Keratinocyte (primary cell): ENCODE measurements around the gene ZMYND8. TPM values are rescaled to one million over a fixed set of nuclear protein-coding genes. Genes with fewer than 3 reads are reported as not detected.

ENCODE experiments used
- DNase-seq: peaks from one replicate; pipeline ENCODE4 v3.0.0-alpha.2; 2011; ENCODE audit warnings: low read depth, missing footprints, low spot score
- FAIRE-seq: peaks from 2 replicates; lab custom pipeline; 2011; peaks lifted over from hg19 to GRCh38; lab: Jason Lieb, UNC
- H2AFZ ChIP-seq: 2 replicates; pipeline ENCODE4 v1.6.0; 2012; ENCODE audit warnings: low read length, control low read depth, inconsistent platforms; ENCODE audit not compliant: control insufficient read depth
- H3K27ac ChIP-seq: 2 replicates; pipeline ENCODE4 v1.5.1; 2011; ENCODE audit warnings: low read length; ENCODE audit not compliant: control insufficient read depth, insufficient read depth
- H3K27me3 ChIP-seq: 3 replicates; pipeline ENCODE4 v1.6.0; 2011; ENCODE audit warnings: low read length; ENCODE audit not compliant: control insufficient read depth, insufficient read depth; ENCODE audit errors: extremely low read depth
- H3K36me3 ChIP-seq, 2 experiments: 2 replicates in 1 of 2; 3 replicates in 1 of 2; pipeline ENCODE4 v1.5.1; 2011; ENCODE audit warnings: low read length in 2 of 2, mild to moderate bottlenecking in 1 of 2; ENCODE audit not compliant: control insufficient read depth in 2 of 2, insufficient read depth in 2 of 2; ENCODE audit errors: extremely low read depth in 1 of 2
- H3K4me1 ChIP-seq: 3 replicates; pipeline ENCODE4 v1.5.1; 2011; ENCODE audit warnings: low read length; ENCODE audit not compliant: control insufficient read depth, insufficient read depth; ENCODE audit errors: extremely low read depth
- H3K4me2 ChIP-seq: 3 replicates; pipeline ENCODE4 v1.6.0; 2011; ENCODE audit warnings: low read depth, low read length; ENCODE audit not compliant: control insufficient read depth, insufficient read depth; ENCODE audit errors: extremely low read depth
- H3K4me3 ChIP-seq, 3 experiments: fragments of 200-600 bp in 1 of 3; sonication (generic) in 1 of 3; 2 replicates in 2 of 3; 3 replicates in 1 of 3; pipeline ENCODE4 v1.5.1; 2011 to 2016; ENCODE audit warnings: low read length in 3 of 3, mild to moderate bottlenecking in 3 of 3, control low read depth in 2 of 3, inconsistent platforms in 1 of 3, low read depth in 1 of 3, mixed read lengths in 1 of 3, mixed run types in 1 of 3, moderate library complexity in 1 of 3; ENCODE audit not compliant: control insufficient read depth in 2 of 3, insufficient read depth in 2 of 3; ENCODE audit errors: extremely low read depth in 1 of 3
- H3K79me2 ChIP-seq: 2 replicates; pipeline ENCODE4 v1.6.0; 2012; ENCODE audit warnings: low read length; ENCODE audit not compliant: control insufficient read depth, insufficient read depth
- H3K9ac ChIP-seq: 3 replicates; pipeline ENCODE4 v1.6.0; 2011; ENCODE audit warnings: low read length; ENCODE audit not compliant: control insufficient read depth, insufficient read depth; ENCODE audit errors: extremely low read depth
- H3K9me1 ChIP-seq: 3 replicates; pipeline ENCODE4 v1.6.0; 2011; ENCODE audit warnings: low read length; ENCODE audit not compliant: control insufficient read depth, insufficient read depth; ENCODE audit errors: extremely low read depth
- H3K9me3 ChIP-seq: 2 replicates; pipeline ENCODE4 v1.5.1; 2012; ENCODE audit warnings: low read depth, low read length; ENCODE audit not compliant: control insufficient read depth
- H4K20me1 ChIP-seq: 3 replicates; pipeline ENCODE4 v1.6.0; 2011; ENCODE audit warnings: low read length; ENCODE audit not compliant: control insufficient read depth, insufficient read depth; ENCODE audit errors: extremely low read depth
- EZH2 ChIP-seq: IDR thresholded peaks from one replicate; pipeline ENCODE4 v1.6.1; 2012; ENCODE audit warnings: inconsistent platforms, mild to moderate bottlenecking, low read length, moderate library complexity
- dilution Hi-C: fragments of 300-500 bp; cut with MboI; formaldehyde crosslinking; loops from one replicate; pipeline ENCODE4 v1.7.0; 2020; ENCODE audit warnings: low sequenced_read_pairs; ENCODE audit not compliant: extremely low pct_ligation_motif_present
- polyA plus RNA-seq, 5 experiments: library from polyadenylated mRNA; depleted of rRNA in 3 of 5; stranded (reverse) in 3 of 5; stranded (forward) in 1 of 5; unstranded in 1 of 5; fragments of >200 nt; gene quantifications; 1 replicate in 1 of 5; 2 replicates in 3 of 5; 3 replicates in 1 of 5; pipeline versions ENCODE4 v1.2.1 to v1.2.3, GENCODE V29; 2011 to 2012; ENCODE audit warnings: missing spikeins in 2 of 5, low read depth in 1 of 5, low replicate concordance in 1 of 5
- TF ChIP-seq, protein P1 (sequence below), 3 experiments: IDR thresholded peaks in 1 of 3; conservative IDR thresholded peaks in 1 of 3; optimal IDR thresholded peaks in 1 of 3; 2 replicates in 2 of 3; 3 replicates in 1 of 3; pipeline versions ENCODE3 to v1.5.1; 2011; ENCODE audit warnings: low read length in 3 of 3, mild to moderate bottlenecking in 3 of 3, moderate library complexity in 2 of 3, control low read depth in 1 of 3, inconsistent platforms in 1 of 3; ENCODE audit not compliant: insufficient read depth in 2 of 3; ENCODE audit errors: extremely low read depth in 1 of 3

The ZMYND8 gene
- polyA plus RNA-seq, 1 donor (not counting 4 experiments of a cell fraction or from before 2014, with no cell fraction given) = 39.8 TPM

DNA sequence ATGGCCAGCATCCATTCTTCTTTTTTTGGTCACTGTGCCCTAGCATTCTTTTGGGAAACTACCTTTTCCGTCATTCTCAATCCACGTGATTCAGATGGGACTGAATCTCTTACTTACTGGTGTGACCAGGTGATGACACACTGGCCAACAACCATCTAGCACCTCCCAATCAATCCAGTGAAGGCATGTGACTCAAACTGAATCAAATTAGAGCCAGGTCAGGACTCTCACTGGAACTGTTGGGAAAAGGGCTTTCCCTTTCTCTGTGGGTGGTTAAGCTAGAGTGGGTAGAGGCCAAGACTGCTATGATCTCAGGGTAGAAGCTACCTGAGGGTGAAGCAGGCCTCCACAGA, 36.2 kb upstream of the ZMYND8 start:
- DNase-seq (peak; percentile 89), FAIRE-seq (no peak)
- H3K36me3 ChIP-seq = no peaks in the 10 kb centered on the region
- H3K27ac ChIP-seq = peak overlapping the region; percentile 100
- H3K27me3 ChIP-seq = no peaks in the 10 kb centered on the region
- peak overlapping the region; percentile 95 for H3K9ac ChIP-seq
- TF ChIP-seq, protein P1, sequence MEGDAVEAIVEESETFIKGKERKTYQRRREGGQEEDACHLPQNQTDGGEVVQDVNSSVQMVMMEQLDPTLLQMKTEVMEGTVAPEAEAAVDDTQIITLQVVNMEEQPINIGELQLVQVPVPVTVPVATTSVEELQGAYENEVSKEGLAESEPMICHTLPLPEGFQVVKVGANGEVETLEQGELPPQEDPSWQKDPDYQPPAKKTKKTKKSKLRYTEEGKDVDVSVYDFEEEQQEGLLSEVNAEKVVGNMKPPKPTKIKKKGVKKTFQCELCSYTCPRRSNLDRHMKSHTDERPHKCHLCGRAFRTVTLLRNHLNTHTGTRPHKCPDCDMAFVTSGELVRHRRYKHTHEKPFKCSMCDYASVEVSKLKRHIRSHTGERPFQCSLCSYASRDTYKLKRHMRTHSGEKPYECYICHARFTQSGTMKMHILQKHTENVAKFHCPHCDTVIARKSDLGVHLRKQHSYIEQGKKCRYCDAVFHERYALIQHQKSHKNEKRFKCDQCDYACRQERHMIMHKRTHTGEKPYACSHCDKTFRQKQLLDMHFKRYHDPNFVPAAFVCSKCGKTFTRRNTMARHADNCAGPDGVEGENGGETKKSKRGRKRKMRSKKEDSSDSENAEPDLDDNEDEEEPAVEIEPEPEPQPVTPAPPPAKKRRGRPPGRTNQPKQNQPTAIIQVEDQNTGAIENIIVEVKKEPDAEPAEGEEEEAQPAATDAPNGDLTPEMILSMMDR (optimal IDR thresholded peaks at IDR 0.05 in 1 of 3, IDR thresholded peaks at IDR 0.05 in 1 of 3, conservative IDR thresholded peaks at IDR 0.05 in 1 of 3; ENCODE audit: extremely low read depth in 1 of 3, insufficient read depth in 2 of 3, low read length in 3 of 3) = no peak
- no peak for TF ChIP-seq EZH2
- no peaks in the 10 kb centered on the region for H3K9me3 ChIP-seq
- dilution Hi-C loops = no loop called here
- H2AFZ ChIP-seq = peak overlapping the region; percentile 88
- peak overlapping the region; percentile 96 for H3K4me2 ChIP-seq
- no peaks in the 10 kb centered on the region for H3K79me2 ChIP-seq
- H4K20me1 ChIP-seq = no peaks in the 10 kb centered on the region
- H3K9me1 ChIP-seq = no peaks in the 10 kb centered on the region
- peak overlapping the region; percentile 15 to 70 (median 59) for H3K4me3 ChIP-seq
- H3K4me1 ChIP-seq = peaks cover 23% of the 10 kb centered on the region

DNA sequence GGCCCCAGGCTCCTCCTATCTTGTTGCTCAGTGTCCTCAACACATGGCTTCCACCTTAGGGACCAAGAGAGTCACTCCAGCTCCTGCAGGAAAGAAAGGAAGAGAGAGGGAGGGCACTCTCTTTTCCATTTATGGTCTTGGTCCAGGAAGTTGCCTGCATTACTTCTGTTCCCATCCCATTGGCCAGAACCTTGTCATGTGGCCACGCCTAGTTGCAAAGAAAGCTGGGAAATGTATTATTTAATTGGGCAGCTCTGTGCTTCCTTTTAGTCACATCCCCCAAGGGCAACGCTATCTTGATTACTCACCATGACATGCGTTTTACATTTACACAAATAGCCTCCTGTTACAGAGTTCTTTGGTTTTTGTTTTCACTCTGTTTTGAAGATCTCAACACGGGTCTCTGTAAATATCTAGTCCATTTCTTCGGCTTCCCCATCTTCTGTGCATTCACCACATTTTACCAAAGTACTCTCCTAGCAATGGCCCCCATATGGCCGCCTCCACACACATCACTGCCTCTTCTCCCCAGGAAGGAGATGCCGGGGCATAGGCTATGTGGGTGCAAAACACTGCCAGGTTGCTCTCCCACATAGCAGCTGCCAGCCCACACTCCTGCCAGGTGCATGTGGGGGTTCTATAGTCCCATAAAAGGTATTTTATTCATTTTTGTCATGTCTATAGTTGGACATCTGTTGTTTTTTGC, 35.7 kb upstream of the ZMYND8 start:
- Histone ChIP-seq H3K4me2 (peak overlapping the region; percentile 96), H3K9ac (peak overlapping the region; percentile 95), H3K4me1 (peaks cover 23% of the 10 kb centered on the region)

More for the DNA sequence above, 35.7 kb upstream of the ZMYND8 start:
- TF ChIP-seq, protein P1 (optimal IDR thresholded peaks at IDR 0.05 in 1 of 3, IDR thresholded peaks at IDR 0.05 in 1 of 3, conservative IDR thresholded peaks at IDR 0.05 in 1 of 3; ENCODE audit: extremely low read depth in 1 of 3, insufficient read depth in 2 of 3, low read length in 3 of 3) = no peak
- no peak for TF ChIP-seq EZH2
- no peaks in the 10 kb centered on the region for H3K27me3 ChIP-seq
- H3K27ac ChIP-seq = peak overlapping the region; percentile 100
- FAIRE-seq (peak; percentile 72), DNase-seq (peak; percentile 93)
- no peaks in the 10 kb centered on the region for H3K36me3 ChIP-seq
- peak overlapping the region; percentile 48 for H2AFZ ChIP-seq
- dilution Hi-C loops = no loop called here
- H3K9me1 ChIP-seq = no peaks in the 10 kb centered on the region
- H4K20me1 ChIP-seq = no peaks in the 10 kb centered on the region
- H3K79me2 ChIP-seq = no peaks in the 10 kb centered on the region
- H3K4me3 ChIP-seq = peak overlapping the region; percentile 15 to 70 (median 59)
- no peaks in the 10 kb centered on the region for H3K9me3 ChIP-seq
